ENCODE results near the gene RPL10A. TPM values are rescaled to one million over a fixed set of nuclear protein-coding genes. Genes with fewer than 3 reads are reported as not detected.

The RPL10A gene
- polyA plus RNA-seq, 1 donor (not counting 4 experiments of a cell fraction or from before 2014, with no cell fraction given): 2,462 TPM

DNA sequence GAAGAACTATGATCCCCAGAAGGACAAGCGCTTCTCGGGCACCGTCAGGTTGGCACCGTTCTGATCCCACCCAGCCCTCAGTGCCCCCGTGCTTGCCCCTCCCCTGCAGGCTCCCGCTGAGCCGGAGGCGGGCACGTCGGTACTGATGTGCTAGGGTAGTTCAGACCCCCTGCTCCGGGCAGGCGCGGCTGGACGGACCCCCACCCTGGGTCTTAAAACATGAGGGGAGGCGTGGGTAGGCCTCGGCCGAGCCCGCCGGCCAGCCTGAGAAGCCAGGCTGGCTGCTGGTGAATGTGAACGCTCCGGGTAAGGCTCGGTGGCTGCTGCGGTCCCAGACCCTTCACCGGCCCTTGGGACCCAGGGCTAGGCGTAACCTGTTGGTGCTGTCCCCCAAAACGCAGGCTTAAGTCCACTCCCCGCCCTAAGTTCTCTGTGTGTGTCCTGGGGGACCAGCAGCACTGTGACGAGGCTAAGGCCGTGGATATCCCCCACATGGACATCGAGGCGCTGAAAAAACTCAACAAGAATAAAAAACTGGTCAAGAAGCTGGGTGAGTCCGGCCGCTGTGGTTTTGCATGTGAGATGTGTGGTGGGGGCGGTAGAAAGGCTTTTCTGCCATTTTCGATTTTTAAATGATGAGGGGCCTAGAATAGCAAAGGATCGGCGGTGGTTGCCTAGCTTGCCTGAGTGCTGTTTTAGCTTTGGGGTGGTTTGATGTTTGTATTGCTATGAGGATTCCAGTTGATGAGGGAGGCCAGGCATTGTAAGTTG is 964 bp downstream of the RPL10A start:
- DNase-seq (ENCODE audit: low read depth, low spot score): no peak

DNA sequence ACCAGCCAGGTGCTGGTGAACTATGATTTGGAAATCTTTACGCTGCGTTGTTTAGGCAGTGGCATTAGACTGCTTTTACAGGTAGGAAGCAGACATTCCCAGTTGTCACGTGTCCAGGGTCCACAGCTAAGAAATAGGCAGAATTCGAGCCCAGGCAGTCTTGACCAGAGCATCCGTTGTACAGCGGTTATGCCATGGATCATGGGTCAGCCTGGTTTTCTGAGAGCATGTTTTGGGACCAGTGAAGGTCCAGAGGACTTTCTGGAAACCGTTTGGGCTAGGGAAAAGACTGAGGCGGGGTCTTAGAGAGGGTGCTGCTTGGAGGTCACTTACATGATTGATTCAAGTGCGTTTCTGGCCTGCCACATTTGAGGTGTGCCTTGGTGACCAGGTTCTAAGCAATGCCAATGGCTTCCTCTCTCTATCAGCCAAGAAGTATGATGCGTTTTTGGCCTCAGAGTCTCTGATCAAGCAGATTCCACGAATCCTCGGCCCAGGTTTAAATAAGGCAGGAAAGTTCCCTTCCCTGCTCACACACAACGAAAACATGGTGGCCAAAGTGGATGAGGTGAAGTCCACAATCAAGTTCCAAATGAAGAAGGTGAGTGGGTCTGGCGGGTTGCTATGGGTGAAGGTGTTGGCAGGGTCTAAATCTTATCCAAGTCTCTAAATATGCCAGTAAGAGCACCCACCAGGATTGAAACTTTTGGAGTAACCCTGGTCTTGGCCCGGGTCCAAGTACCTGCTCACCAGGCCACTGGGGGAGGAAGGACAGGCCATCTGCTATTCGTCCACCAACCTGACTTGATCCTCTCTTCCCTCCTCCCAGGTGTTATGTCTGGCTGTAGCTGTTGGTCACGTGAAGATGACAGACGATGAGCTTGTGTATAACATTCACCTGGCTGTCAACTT is 1.8 kb downstream of the RPL10A start:
- Histone ChIP-seq H3K27me3 (ENCODE audit: control insufficient read depth, extremely low read depth, insufficient read depth, low read length) (no peaks in the 10 kb centered on the region), H3K36me3 (ENCODE audit: control insufficient read depth in 2 of 2, extremely low read depth in 1 of 2, insufficient read depth in 2 of 2, low read length in 2 of 2) (peaks cover 16 to 57% of the 10 kb centered on the region in 2 experiments), H2AFZ (ENCODE audit: control insufficient read depth, low read length) (no peak overlapping the region), H3K9ac (ENCODE audit: control insufficient read depth, extremely low read depth, insufficient read depth, low read length) (peak overlapping the region; percentile 98), H3K4me1 (ENCODE audit: control insufficient read depth, extremely low read depth, insufficient read depth, low read length) (peaks cover 15% of the 10 kb centered on the region), H4K20me1 (ENCODE audit: control insufficient read depth, extremely low read depth, insufficient read depth, low read length) (peaks cover 41% of the 10 kb centered on the region), H3K79me2 (ENCODE audit: control insufficient read depth, insufficient read depth, low read length) (peaks cover 28% of the 10 kb centered on the region), H3K27ac (ENCODE audit: control insufficient read depth, insufficient read depth, low read length) (peak overlapping the region; percentile 92), H3K9me1 (ENCODE audit: control insufficient read depth, extremely low read depth, insufficient read depth, low read length) (peaks cover 3% of the 10 kb centered on the region), H3K4me2 (ENCODE audit: control insufficient read depth, extremely low read depth, insufficient read depth, low read depth, low read length) (peak overlapping the region; percentile 92), H3K9me3 (ENCODE audit: control insufficient read depth, low read depth, low read length) (no peaks in the 10 kb centered on the region), H3K4me3 (ENCODE audit: control insufficient read depth in 2 of 3, extremely low read depth in 1 of 3, insufficient read depth in 2 of 3, low read depth in 1 of 3, low read length in 3 of 3) (peak overlapping the region; percentile 81 to 94 (median 85))
- DNase-seq (ENCODE audit: low read depth, low spot score) (no peak), FAIRE-seq (no peak)
- TF ChIP-seq CTCF (optimal IDR thresholded peaks at IDR 0.05 in 1 of 3, IDR thresholded peaks at IDR 0.05 in 1 of 3, conservative IDR thresholded peaks at IDR 0.05 in 1 of 3; ENCODE audit: extremely low read depth in 1 of 3, insufficient read depth in 2 of 3, low read length in 3 of 3) (no peak), EZH2 (IDR thresholded peaks at IDR 0.05; ENCODE audit: low read length) (no peak)
- dilution Hi-C loops (cut with MboI; ENCODE audit: extremely low pct_ligation_motif_present, low sequenced_read_pairs): no loop called here

More for the DNA sequence above, 964 bp downstream of the RPL10A start:
- no peaks in the 10 kb centered on the region for H3K9me3 ChIP-seq (ENCODE audit: control insufficient read depth, low read depth, low read length)
- FAIRE-seq: no peak
- peak overlapping the region; percentile 92 for H3K4me2 ChIP-seq (ENCODE audit: control insufficient read depth, extremely low read depth, insufficient read depth, low read depth, low read length)
- peak overlapping the region; percentile 92 for H3K27ac ChIP-seq (ENCODE audit: control insufficient read depth, insufficient read depth, low read length)
- peaks cover 3% of the 10 kb centered on the region for H3K9me1 ChIP-seq (ENCODE audit: control insufficient read depth, extremely low read depth, insufficient read depth, low read length)
- H4K20me1 ChIP-seq (ENCODE audit: control insufficient read depth, extremely low read depth, insufficient read depth, low read length): peaks cover 41% of the 10 kb centered on the region
- peak overlapping the region; percentile 98 for H3K9ac ChIP-seq (ENCODE audit: control insufficient read depth, extremely low read depth, insufficient read depth, low read length)
- no peak for TF ChIP-seq CTCF (optimal IDR thresholded peaks at IDR 0.05 in 1 of 3, IDR thresholded peaks at IDR 0.05 in 1 of 3, conservative IDR thresholded peaks at IDR 0.05 in 1 of 3; ENCODE audit: extremely low read depth in 1 of 3, insufficient read depth in 2 of 3, low read length in 3 of 3)
- TF ChIP-seq EZH2 (IDR thresholded peaks at IDR 0.05; ENCODE audit: low read length): no peak
- peaks cover 15% of the 10 kb centered on the region for H3K4me1 ChIP-seq (ENCODE audit: control insufficient read depth, extremely low read depth, insufficient read depth, low read length)
- dilution Hi-C loops (cut with MboI; ENCODE audit: extremely low pct_ligation_motif_present, low sequenced_read_pairs): no loop called here
- no peaks in the 10 kb centered on the region for H3K27me3 ChIP-seq (ENCODE audit: control insufficient read depth, extremely low read depth, insufficient read depth, low read length)
- H3K4me3 ChIP-seq (ENCODE audit: control insufficient read depth in 2 of 3, extremely low read depth in 1 of 3, insufficient read depth in 2 of 3, low read depth in 1 of 3, low read length in 3 of 3): peak overlapping the region; percentile 81 to 94 (median 85)
- peaks cover 28% of the 10 kb centered on the region for H3K79me2 ChIP-seq (ENCODE audit: control insufficient read depth, insufficient read depth, low read length)
- peaks cover 16 to 52% of the 10 kb centered on the region in 2 experiments for H3K36me3 ChIP-seq (ENCODE audit: control insufficient read depth in 2 of 2, extremely low read depth in 1 of 2, insufficient read depth in 2 of 2, low read length in 2 of 2)
- no peak overlapping the region for H2AFZ ChIP-seq (ENCODE audit: control insufficient read depth, low read length)
